ENCODE measurements around the gene INCA1. TPM values are rescaled to one million over a fixed set of nuclear protein-coding genes. Genes with fewer than 3 reads are reported as not detected.

The INCA1 gene
- total RNA-seq, 4 donors from 2014 or later = 2.4 TPM; not detected in 3

DNA sequence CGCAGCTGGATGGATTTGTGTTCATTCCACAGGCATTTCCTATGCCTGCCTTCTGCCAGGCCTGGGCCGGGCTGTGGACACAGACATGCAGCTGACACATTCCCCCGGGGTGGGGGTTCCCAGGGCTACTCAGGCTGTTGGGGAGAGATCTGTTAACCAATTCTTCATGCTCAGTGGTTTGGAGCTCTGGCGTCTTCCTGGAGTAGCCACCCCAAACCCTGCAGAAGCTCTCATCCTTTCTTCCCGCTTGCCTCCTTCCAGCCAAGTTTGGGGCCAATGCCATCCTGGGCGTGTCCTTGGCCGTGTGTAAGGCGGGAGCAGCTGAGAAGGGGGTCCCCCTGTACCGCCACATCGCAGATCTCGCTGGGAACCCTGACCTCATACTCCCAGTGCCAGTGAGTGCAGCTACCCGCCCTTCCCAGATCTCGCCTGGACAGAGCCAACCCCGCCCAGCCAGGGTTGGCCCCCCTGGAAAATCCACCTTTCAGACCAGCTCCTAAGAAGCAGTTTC lies 43.8 kb downstream of the INCA1 start:
- H3K27me3 ChIP-seq = no peaks in the 10 kb centered on the region
- no peaks in the 10 kb centered on the region for H3K9me3 ChIP-seq
- DNase-seq = peak in 1 of 3 donors; percentile 48
- H3K4me3 ChIP-seq = no peak overlapping the region
- no peak overlapping the region for H3K27ac ChIP-seq
- no peaks in the 10 kb centered on the region for H3K36me3 ChIP-seq
- peaks cover 4 to 13% (median 8%) of the 10 kb centered on the region in 4 donors for H3K4me1 ChIP-seq
- TF ChIP-seq, protein P1, sequence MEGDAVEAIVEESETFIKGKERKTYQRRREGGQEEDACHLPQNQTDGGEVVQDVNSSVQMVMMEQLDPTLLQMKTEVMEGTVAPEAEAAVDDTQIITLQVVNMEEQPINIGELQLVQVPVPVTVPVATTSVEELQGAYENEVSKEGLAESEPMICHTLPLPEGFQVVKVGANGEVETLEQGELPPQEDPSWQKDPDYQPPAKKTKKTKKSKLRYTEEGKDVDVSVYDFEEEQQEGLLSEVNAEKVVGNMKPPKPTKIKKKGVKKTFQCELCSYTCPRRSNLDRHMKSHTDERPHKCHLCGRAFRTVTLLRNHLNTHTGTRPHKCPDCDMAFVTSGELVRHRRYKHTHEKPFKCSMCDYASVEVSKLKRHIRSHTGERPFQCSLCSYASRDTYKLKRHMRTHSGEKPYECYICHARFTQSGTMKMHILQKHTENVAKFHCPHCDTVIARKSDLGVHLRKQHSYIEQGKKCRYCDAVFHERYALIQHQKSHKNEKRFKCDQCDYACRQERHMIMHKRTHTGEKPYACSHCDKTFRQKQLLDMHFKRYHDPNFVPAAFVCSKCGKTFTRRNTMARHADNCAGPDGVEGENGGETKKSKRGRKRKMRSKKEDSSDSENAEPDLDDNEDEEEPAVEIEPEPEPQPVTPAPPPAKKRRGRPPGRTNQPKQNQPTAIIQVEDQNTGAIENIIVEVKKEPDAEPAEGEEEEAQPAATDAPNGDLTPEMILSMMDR (IDR thresholded peaks at IDR 0.05) = no peak
- TF ChIP-seq POLR2A (IDR thresholded peaks at IDR 0.05) = no peak

DNA sequence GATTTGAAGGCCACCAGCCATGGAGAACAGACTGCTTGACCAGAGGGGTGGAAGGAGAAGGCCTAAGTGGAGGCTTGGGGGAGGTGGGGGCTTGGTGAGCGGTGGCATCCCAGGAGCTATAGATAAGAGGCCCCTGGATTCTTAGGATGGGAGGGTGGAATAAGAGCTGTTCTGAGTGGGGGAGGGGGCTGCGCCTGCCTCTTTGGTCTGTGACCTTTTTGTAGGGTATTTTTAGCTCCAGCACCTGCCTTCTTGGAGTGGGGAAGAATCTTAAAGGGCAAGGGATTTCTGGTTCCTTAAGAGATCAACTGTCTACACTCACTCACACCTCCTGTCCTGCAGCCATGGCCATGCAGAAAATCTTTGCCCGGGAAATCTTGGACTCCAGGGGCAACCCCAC lies 45.8 kb downstream of the INCA1 start:
- peaks cover 4 to 16% (median 10%) of the 10 kb centered on the region in 4 donors for H3K4me1 ChIP-seq
- TF ChIP-seq POLR2A (IDR thresholded peaks at IDR 0.05) = no peak
- no peak overlapping the region for H3K4me3 ChIP-seq
- H3K27me3 ChIP-seq = no peaks in the 10 kb centered on the region
- H3K27ac ChIP-seq = no peak overlapping the region
- H3K9me3 ChIP-seq = no peaks in the 10 kb centered on the region
- H3K36me3 ChIP-seq = peaks cover 0 to 1% (median 0%) of the 10 kb centered on the region in 3 donors
- DNase-seq = no peak

DNA sequence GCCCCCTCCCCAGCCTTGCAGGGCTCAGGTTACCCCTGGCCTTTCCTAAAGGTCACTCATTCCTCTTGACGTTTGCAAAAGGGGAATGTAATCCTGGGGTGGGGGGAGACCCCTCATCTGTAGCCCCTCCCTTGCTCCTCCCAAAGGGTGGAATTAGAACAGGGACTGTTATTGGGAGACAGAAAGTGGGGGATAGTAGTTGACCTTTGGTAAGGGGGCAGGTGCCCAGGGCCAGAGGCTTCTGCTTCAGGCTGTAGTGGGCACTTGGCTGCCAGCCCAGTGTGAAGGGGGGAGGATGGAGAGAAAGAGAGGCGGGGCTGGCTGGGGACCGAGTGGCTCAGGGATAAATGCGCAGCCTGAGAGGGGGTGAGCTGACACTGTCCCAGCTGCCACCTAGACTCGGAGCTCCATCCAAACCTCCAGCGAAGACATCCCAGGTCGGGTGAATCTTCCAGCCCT lies 46.5 kb downstream of the INCA1 start, which contains the start of gene ENO3:
TSS of gene ENO3 (plus strand) at position 374 of the 459 bp plus-strand sequence. CDS start 711 bp downstream, outside the sequence.
- H3K4me1 ChIP-seq = peaks cover 4 to 23% (median 16%) of the 10 kb centered on the region in 4 donors
- H3K4me3 ChIP-seq = peak within 1 kb of the TSS; percentile 95 to 100 (median 98)
- H3K27me3 ChIP-seq = no peaks in the 10 kb centered on the region
- peak within 1 kb of the TSS; percentile 96 to 99 (median 98) for H3K27ac ChIP-seq
- H3K36me3 ChIP-seq = peaks cover 0 to 9% (median 0%) of the 10 kb centered on the region in 3 donors
- TF ChIP-seq, protein P1 (IDR thresholded peaks at IDR 0.05) = no peak
- TF ChIP-seq POLR2A (IDR thresholded peaks at IDR 0.05) = no peak
- no peak for DNase-seq
- no peaks in the 10 kb centered on the region for H3K9me3 ChIP-seq

DNA sequence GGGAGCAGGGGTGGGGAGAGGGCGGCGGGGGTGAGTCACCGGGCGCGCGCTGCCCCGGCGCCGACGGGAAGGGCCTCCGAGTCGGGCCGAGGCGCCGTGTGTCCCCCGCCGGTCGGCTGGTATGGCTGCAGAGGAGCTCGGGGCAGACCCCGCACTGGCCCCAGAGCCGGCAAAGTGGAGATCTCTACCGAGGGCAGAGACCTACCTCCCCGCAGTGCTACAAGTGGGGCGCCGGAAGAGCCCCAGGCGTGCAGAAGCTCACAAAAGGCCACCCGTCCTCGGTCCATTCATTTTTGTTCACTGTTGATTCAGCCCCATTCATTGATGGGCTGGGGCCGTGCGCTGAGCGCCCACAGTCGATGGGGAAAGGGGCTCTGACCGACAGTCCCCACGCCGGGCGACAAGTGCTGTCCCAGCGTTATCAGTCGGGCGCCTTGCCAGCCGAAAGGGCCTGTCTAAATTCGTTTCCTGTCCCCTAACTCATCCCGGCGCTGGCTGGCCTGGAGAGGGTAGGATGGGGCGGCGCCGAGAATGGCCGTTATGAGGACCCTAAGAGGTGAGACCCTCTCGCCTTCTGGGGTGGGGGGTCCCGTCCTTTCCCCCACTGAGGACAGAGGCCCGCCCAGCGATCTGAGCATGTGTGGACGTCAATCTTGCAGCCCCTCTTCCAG lies 47.1 kb downstream of the INCA1 start:
- DNase-seq = peak; percentile 51 to 76 (median 73)
- Histone ChIP-seq H3K9me3 (no peaks in the 10 kb centered on the region), H3K27me3 (no peaks in the 10 kb centered on the region)

DNA sequence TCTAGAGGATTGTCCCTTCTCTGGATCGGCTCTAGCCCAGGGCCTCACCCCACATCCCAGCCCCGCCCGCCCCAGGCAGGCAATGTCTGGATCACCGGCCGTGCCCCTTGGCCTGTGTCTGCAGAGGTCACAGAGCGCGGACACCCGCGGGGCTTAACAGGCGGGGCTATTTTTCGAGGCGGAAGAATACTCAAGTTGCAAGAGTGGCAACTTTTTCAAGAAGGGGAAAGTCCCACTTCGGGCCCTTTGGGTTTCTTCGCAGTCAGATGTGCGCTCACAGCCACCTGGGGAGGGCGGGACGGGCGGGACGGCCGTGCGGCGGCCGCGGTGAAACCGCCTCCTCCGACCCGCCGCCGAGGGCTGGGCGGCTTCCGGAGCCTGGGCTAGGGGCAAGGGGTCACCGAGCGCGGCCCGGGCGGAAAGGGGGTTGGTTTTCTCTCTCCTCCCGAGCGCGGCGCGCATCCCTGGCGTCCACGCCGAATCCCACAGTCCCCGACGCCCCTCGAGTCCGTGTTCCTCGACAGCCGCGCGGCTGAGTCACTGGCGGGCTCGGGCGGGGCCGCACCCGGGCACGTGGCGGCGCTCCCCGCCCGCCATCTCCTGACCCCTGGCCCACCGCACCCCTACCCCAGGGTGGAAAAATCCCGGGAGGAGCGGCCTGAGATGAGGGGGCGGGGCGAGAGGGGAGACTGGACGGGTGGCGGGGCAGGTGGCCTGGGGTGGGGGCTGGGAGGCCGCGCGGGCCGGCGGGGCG lies 47.8 kb downstream of the INCA1 start:
- Histone ChIP-seq H3K27ac (peak overlapping the region; percentile 96 to 99 (median 98)), H3K4me3 (peak overlapping the region; percentile 95 to 100 (median 98)), H3K9me3 (no peaks in the 10 kb centered on the region), H3K4me1 (peaks cover 4 to 36% (median 28%) of the 10 kb centered on the region in 4 donors), H3K27me3 (no peaks in the 10 kb centered on the region), H3K36me3 (peaks cover 0 to 20% (median 0%) of the 10 kb centered on the region in 3 donors)
- peak; percentile 74 to 94 (median 91) for DNase-seq
- TF ChIP-seq, protein P1 (IDR thresholded peaks at IDR 0.05) = peak in 1 of 6 experiments; percentile 5
- peak in 1 of 2 donors; percentile 42 for TF ChIP-seq POLR2A (IDR thresholded peaks at IDR 0.05)

More for the DNA sequence above, 47.1 kb downstream of the INCA1 start:
- peak overlapping the region; percentile 96 to 99 (median 98) for H3K27ac ChIP-seq
- TF ChIP-seq POLR2A (IDR thresholded peaks at IDR 0.05) = peak in 1 of 2 donors; percentile 38
- TF ChIP-seq, protein P1 (IDR thresholded peaks at IDR 0.05) = no peak
- H3K4me1 ChIP-seq = peaks cover 4 to 29% (median 22%) of the 10 kb centered on the region in 4 donors
- peak overlapping the region; percentile 95 to 100 (median 98) for H3K4me3 ChIP-seq
- peaks cover 0 to 14% (median 0%) of the 10 kb centered on the region in 3 donors for H3K36me3 ChIP-seq
